Activated CD8-positive, alpha-beta T cell treated with anti-CD3 and anti-CD28 coated beads for 36 hours (primary cell): ENCODE measurements around the gene RHBDL3. TPM values are rescaled to one million over a fixed set of nuclear protein-coding genes. Genes with fewer than 3 reads are reported as not detected.

Experiments used
- ATAC-seq: fragments of 200-7000 bp; cut with Tn5 transposase; one replicate; pipeline ENCODE4 v1.10.0; 2021; ENCODE audit warnings: mild to moderate bottlenecking, moderate library complexity
- CTCF ChIA-PET: fragments of 350-600 bp; sonication (Branson Sonifier 250); formaldehyde crosslinking; loops from one replicate; lab custom pipeline; 2021; ENCODE audit warnings: antibody characterized with exemption; lab: Charles Lee
- POLR2A ChIA-PET: fragments of 350-600 bp; sonication (Branson Sonifier 250); formaldehyde crosslinking; loops from one replicate; lab custom pipeline; 2021; ENCODE audit warnings: antibody characterized with exemption; lab: Charles Lee
- DNase-seq: peaks from one replicate; pipeline ENCODE4 v3.0.0-alpha.2; 2020
- H3K27ac Mint-ChIP-seq: one replicate; pipeline ENCODE4 v1.8.0; 2021; ENCODE audit warnings: mild to moderate bottlenecking, mixed read lengths
- H3K27me3 Mint-ChIP-seq: one replicate; pipeline ENCODE4 v1.8.0; 2021; ENCODE audit warnings: mixed read lengths
- H3K36me3 Mint-ChIP-seq: one replicate; pipeline ENCODE4 v1.8.0; 2021; ENCODE audit warnings: low read depth, mixed read lengths
- H3K4me1 Mint-ChIP-seq: one replicate; pipeline ENCODE4 v1.8.0; 2021; ENCODE audit warnings: low read depth, mixed read lengths
- H3K4me3 Mint-ChIP-seq: one replicate; pipeline ENCODE4 v1.8.0; 2021; ENCODE audit warnings: mild to moderate bottlenecking, moderate library complexity, mixed read lengths
- H3K9me3 Mint-ChIP-seq: one replicate; pipeline ENCODE4 v1.8.0; 2021; ENCODE audit warnings: mixed read lengths
- CTCF ChIP-seq: fragments of 200-600 bp; IDR thresholded peaks from one replicate; pipeline ENCODE4 v1.8.0; 2022; ENCODE audit warnings: antibody characterized with exemption, mild to moderate bottlenecking
- intact Hi-C: fragments of 100-400 bp; cut with micrococcal nuclease; formaldehyde crosslinking; loops from one replicate; pipeline ENCODE4 v1.10.0; 2022
- total RNA-seq, 2 experiments: library from RNA; stranded (reverse); gene quantifications; one replicate each; pipeline ENCODE4 v1.2.3, GENCODE V29; 2021

Gene RHBDL3
- total RNA-seq, 2 experiments from 2014 or later, result 0.11 TPM; not detected in 1

GRCh38 chr17:32341141-32341856 lies 75.7 kb downstream of the RHBDL3 start:
- peak; percentile 24 for TF ChIP-seq CTCF
- peak overlapping the region; percentile 88 for H3K4me3 Mint-ChIP-seq
- intact Hi-C loops, result no loop called here
- DNase-seq (peak; percentile 75), ATAC-seq (peak; percentile 45)
- peak overlapping the region; percentile 95 for H3K27ac Mint-ChIP-seq
- peaks cover 16% of the 10 kb centered on the region for H3K4me1 Mint-ChIP-seq
- no peaks in the 10 kb centered on the region for H3K27me3 Mint-ChIP-seq
- CTCF ChIA-PET, result interaction anchor here (0.8 to 2.0 kb wide), 9 partner anchors 9 to 334 kb away, joined by 3 to 6 read pairs (median 4); partner anchors contain the start of genes LRRC37B, PSMD11 and ZNF207
- POLR2A ChIA-PET, result interaction anchor here (1.1 to 2.4 kb wide), 5 partner anchors 10 to 103 kb away, joined by 4 to 18 read pairs (median 6); partner anchors contain the start of genes PSMD11 and ZNF207
- H3K36me3 Mint-ChIP-seq, result peaks cover 7% of the 10 kb centered on the region
- H3K9me3 Mint-ChIP-seq, result no peaks in the 10 kb centered on the region

- POLR2A ChIA-PET, result interaction anchor here (0.7 to 2.4 kb wide), 5 partner anchors 9 to 102 kb away, joined by 4 to 18 read pairs (median 6); partner anchors contain the start of genes PSMD11 and ZNF207
Measured at GRCh38 chr17:32341857-32342602, 76.4 kb downstream of the RHBDL3 start, which contains the start of gene C17orf75. TSS of gene C17orf75 (minus strand) at chr17:32342173. CDS start at chr17:32342139, 34 bp downstream.

DNA sequence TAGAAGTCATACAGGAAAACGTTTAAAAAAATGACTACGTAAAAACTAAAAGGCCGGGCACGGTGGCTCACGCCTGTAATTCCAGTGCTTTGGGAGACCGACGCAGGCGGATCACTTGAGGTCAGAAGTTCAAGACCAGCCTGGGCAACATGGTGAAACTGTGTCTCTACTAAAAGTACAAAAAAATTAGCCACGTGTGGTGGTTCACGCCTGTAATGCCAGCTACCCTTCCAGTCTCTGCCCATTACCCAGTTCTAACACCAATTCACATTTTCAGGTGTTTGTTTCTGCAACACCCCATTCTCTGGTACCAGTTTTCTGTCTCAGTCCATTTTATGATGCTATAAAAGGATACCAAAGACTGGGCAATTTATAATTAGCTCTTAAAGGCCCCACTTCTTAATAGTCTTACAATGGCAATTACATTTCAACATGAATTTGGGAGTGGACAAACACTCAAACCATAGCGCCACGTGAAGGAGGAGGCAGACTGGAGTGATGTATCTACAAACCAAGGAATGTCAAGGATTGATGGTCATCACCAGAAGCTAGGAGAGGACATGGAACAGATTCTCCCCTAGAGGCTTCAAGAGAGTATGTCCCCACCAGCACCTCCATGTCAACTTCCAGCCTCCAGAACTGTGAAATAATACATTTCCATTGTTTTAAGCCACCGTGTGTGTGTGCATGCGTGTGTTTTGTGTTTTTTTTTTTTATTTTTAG lies 77.1 kb downstream of the RHBDL3 start:
- H3K27me3 Mint-ChIP-seq, result no peaks in the 10 kb centered on the region
- DNase-seq (no peak), ATAC-seq (no peak)
- H3K4me1 Mint-ChIP-seq, result peaks cover 16% of the 10 kb centered on the region
- CTCF ChIA-PET, result interaction anchor here (1.3 to 1.7 kb wide), 3 partner anchors 10 to 101 kb away, joined by 4 read pairs; partner anchors contain the start of gene PSMD11
- intact Hi-C loops, result no loop called here
- peak overlapping the region; percentile 88 for H3K4me3 Mint-ChIP-seq
- H3K36me3 Mint-ChIP-seq, result peaks cover 5% of the 10 kb centered on the region
- peak overlapping the region; percentile 89 for H3K27ac Mint-ChIP-seq
- POLR2A ChIA-PET, result interaction anchor here (0.7 to 2.4 kb wide), 4 partner anchors 8 to 102 kb away, joined by 4 to 18 read pairs (median 7); partner anchors contain the start of genes PSMD11 and ZNF207
- no peak for TF ChIP-seq CTCF
- no peaks in the 10 kb centered on the region for H3K9me3 Mint-ChIP-seq

More at GRCh38 chr17:32341857-32342602, 76.4 kb downstream of the RHBDL3 start, which contains the start of gene C17orf75:
- H3K27ac Mint-ChIP-seq, result peak within 1 kb of the TSS; percentile 95
- peak within 1 kb of the TSS; percentile 88 for H3K4me3 Mint-ChIP-seq
- no peaks in the 10 kb centered on the region for H3K9me3 Mint-ChIP-seq
- ATAC-seq, result peak; percentile 94
- H3K27me3 Mint-ChIP-seq, result no peaks in the 10 kb centered on the region
- CTCF ChIA-PET, result interaction anchor here (1.3 to 1.7 kb wide), 4 partner anchors 10 to 102 kb away, joined by 3 to 4 read pairs (median 4); partner anchors contain the start of gene PSMD11
- peak; percentile 86 for DNase-seq
- H3K36me3 Mint-ChIP-seq, result peaks cover 7% of the 10 kb centered on the region
- H3K4me1 Mint-ChIP-seq, result peaks cover 16% of the 10 kb centered on the region
- TF ChIP-seq CTCF, result no peak
- intact Hi-C loops, result no loop called here

DNA sequence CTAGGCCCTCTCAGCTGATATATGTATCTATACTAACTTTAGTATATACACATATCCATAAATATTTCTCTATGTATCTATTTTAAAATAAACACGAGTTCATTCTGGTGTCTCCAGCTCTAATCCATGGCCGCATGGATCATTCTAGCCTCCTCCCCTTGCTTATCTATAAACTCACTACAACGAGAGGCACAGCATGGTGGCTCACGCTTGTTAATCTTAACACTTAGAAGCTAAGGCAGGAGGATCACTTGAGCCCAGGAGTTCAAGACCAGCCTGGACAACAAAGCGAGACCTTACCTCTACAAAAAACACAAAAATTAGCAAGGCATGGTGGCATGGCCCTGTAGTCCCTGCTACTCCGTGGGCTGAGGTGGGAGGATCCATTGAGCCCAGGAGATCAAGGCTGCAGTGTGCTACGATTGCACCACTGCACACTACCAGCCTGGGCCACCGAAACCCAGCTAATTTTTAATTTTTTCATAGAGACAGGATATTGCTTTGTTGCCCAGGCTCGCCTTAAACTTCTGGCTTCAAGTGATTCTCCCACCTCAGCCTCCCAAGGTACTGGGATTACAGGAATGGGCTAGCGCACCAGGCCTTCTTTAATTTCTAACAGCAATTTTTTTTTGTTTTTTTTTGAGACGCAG lies 80.4 kb downstream of the RHBDL3 start:
- POLR2A ChIA-PET, result no interaction called here
- H3K4me3 Mint-ChIP-seq, result no peak overlapping the region
- TF ChIP-seq CTCF, result no peak
- H3K27me3 Mint-ChIP-seq, result no peaks in the 10 kb centered on the region
- H3K4me1 Mint-ChIP-seq, result peaks cover 13% of the 10 kb centered on the region
- intact Hi-C loops, result no loop called here
- no peak overlapping the region for H3K27ac Mint-ChIP-seq
- CTCF ChIA-PET, result interaction anchor here (1.2 kb wide), 1 partner anchor 98 kb away, joined by 3 read pairs; the partner anchor contains the start of gene PSMD11
- no peaks in the 10 kb centered on the region for H3K9me3 Mint-ChIP-seq
- no peak for DNase-seq
- peaks cover 13% of the 10 kb centered on the region for H3K36me3 Mint-ChIP-seq
- ATAC-seq, result no peak
